SK-N-SH (cell line): Measurements from ENCODE around the gene FRRS1. TPM values are rescaled to one million over a fixed set of nuclear protein-coding genes. Genes with fewer than 3 reads are reported as not detected.

Experiments used
- CTCF ChIA-PET: fragments of 300-600, 350-600 bp; formaldehyde crosslinking; extraction: SDS; loops from one replicate; lab custom pipeline; 2021; lab: Yijun Ruan, JAX
- POLR2A ChIA-PET: fragments of 350-600 bp; sonication (Branson Sonifier 250); formaldehyde crosslinking; extraction: SDS; loops from one replicate; lab custom pipeline; 2020; ENCODE audit warnings: antibody characterized with exemption, inconsistent platforms; lab: Yijun Ruan, JAX
- DNase-seq: peaks from one replicate; pipeline ENCODE4 v3.0.0; 2012
- H2AFZ ChIP-seq: fragments of 200-600 bp; sonication (generic); 2 replicates; pipeline ENCODE4 v1.8.1; 2016; ENCODE audit warnings: antibody characterized with exemption, mild to moderate bottlenecking, low read depth
- H3F3A ChIP-seq: fragments of 200-600 bp; sonication (generic); replicated peaks from 2 replicates; pipeline ENCODE3; 2016; ENCODE audit warnings: antibody characterized with exemption, mild to moderate bottlenecking; ENCODE audit not compliant: insufficient read depth
- H3K27ac ChIP-seq, 2 experiments: fragments of 200-500 bp in 1 of 2; fragments of 200-600 bp in 1 of 2; sonication (Bioruptor generic) in 1 of 2; sonication (generic), shearing (Covaris generic) in 1 of 2; 2 replicates each; pipeline versions ENCODE4 v1.5.1 to v1.6.1; 2014 to 2016; ENCODE audit warnings: low read depth in 2 of 2, inconsistent platforms in 1 of 2, low read length in 1 of 2, mild to moderate bottlenecking in 1 of 2, mixed read lengths in 1 of 2
- H3K27me3 ChIP-seq: fragments of 200-600 bp; sonication (generic), shearing (Covaris generic); 2 replicates; pipeline ENCODE4 v1.6.1; 2016; ENCODE audit warnings: mixed run types; ENCODE audit not compliant: insufficient read depth
- H3K36me3 ChIP-seq, 2 experiments: fragments of 200-500 bp in 1 of 2; fragments of 200-600 bp in 1 of 2; sonication (Bioruptor generic) in 1 of 2; sonication (generic) in 1 of 2; replicated peaks in 1 of 2; 2 replicates each; pipeline versions ENCODE3 to v1.5.1; 2014 to 2016; ENCODE audit warnings: low read length in 1 of 2, mild to moderate bottlenecking in 1 of 2; ENCODE audit not compliant: insufficient read depth in 2 of 2, control insufficient read depth in 1 of 2
- H3K4me1 ChIP-seq, 2 experiments: fragments of 200-500 bp in 1 of 2; fragments of 200-600 bp in 1 of 2; sonication (Bioruptor generic) in 1 of 2; sonication (generic), shearing (Covaris generic) in 1 of 2; 2 replicates each; pipeline versions ENCODE4 v1.5.1 to v1.6.1; 2014 to 2016; ENCODE audit warnings: low read depth in 1 of 2, low read length in 1 of 2, mixed run types in 1 of 2; ENCODE audit not compliant: insufficient read depth in 2 of 2, control insufficient read depth in 1 of 2
- H3K4me2 ChIP-seq: fragments of 200-600 bp; sonication (generic), shearing (Covaris generic); 2 replicates; pipeline ENCODE4 v1.6.1; 2017; ENCODE audit warnings: mixed run types
- H3K4me3 ChIP-seq, 2 experiments: fragments of 200-500 bp in 1 of 2; fragments of 200-600 bp in 1 of 2; sonication (Bioruptor generic) in 1 of 2; sonication (generic), shearing (Covaris generic) in 1 of 2; 2 replicates each; pipeline versions ENCODE4 v1.5.1 to v1.8.1; 2014 to 2016; ENCODE audit warnings: low read depth in 2 of 2, inconsistent platforms in 1 of 2, low read length in 1 of 2, mild to moderate bottlenecking in 1 of 2, mixed read lengths in 1 of 2, moderate library complexity in 1 of 2
- H3K79me2 ChIP-seq: fragments of 200-600 bp; sonication (generic); 2 replicates; pipeline ENCODE4 v1.8.1; 2017; ENCODE audit warnings: mild to moderate bottlenecking; ENCODE audit not compliant: insufficient read depth
- H3K9ac ChIP-seq: fragments of 200-600 bp; sonication (generic); 2 replicates; pipeline ENCODE4 v1.6.1; 2017; ENCODE audit warnings: mixed run types
- H3K9me2 ChIP-seq: fragments of 200-600 bp; sonication (generic); 2 replicates; pipeline ENCODE4 v1.6.1; 2017; ENCODE audit warnings: mixed run types
- H3K9me3 ChIP-seq: fragments of 200-600 bp; sonication (generic); 2 replicates; pipeline ENCODE4 v1.6.1; 2017; ENCODE audit warnings: mixed run types, mild to moderate bottlenecking, moderate library complexity
- H4K20me1 ChIP-seq: fragments of 200-600 bp; sonication (generic); 2 replicates; pipeline ENCODE4 v1.6.1; 2017; ENCODE audit warnings: mild to moderate bottlenecking, mixed run types; ENCODE audit not compliant: insufficient read depth
- ELF1 ChIP-seq: IDR thresholded peaks from 2 replicates; pipeline ENCODE4 v1.4.0; 2012
- EP300 ChIP-seq, 2 experiments: IDR thresholded peaks; 2 replicates each; pipeline versions ENCODE4 v1.4.0 to v1.6.1; 2012; ENCODE audit warnings: borderline replicate concordance in 1 of 2, low read depth in 1 of 2, low read length in 1 of 2
- FOXJ3 ChIP-seq: sonication (generic); formaldehyde crosslinking; IDR thresholded peaks from 2 replicates; pipeline ENCODE4 v1.5.1; 2020; ENCODE audit warnings: mild to moderate bottlenecking, missing genetic modification reagents
- GABPA ChIP-seq: IDR thresholded peaks from 2 replicates; pipeline ENCODE4 v1.4.0; 2012; ENCODE audit warnings: low read depth, mild to moderate bottlenecking
- MXI1 ChIP-seq: IDR thresholded peaks from 2 replicates; pipeline ENCODE4 v1.6.1; 2012; ENCODE audit warnings: mild to moderate bottlenecking, low read depth, low read length, improper control_type of control experiment
- NFIC ChIP-seq: IDR thresholded peaks from 2 replicates; pipeline ENCODE4 v1.4.0; 2012; ENCODE audit warnings: borderline replicate concordance
- POLR2AphosphoS5 ChIP-seq: IDR thresholded peaks from 2 replicates; pipeline ENCODE4 v1.6.1; 2012; ENCODE audit warnings: low read depth, low read length
- RFX5 ChIP-seq: IDR thresholded peaks from 2 replicates; pipeline ENCODE4 v1.6.1; 2012; ENCODE audit warnings: mild to moderate bottlenecking, improper control_type of control experiment, low read length
- SIN3A ChIP-seq: IDR thresholded peaks from 2 replicates; pipeline ENCODE4 v1.6.1; 2012; ENCODE audit warnings: low read depth, mild to moderate bottlenecking, low read length, moderate library complexity, borderline replicate concordance
- TCF12 ChIP-seq: IDR thresholded peaks from 2 replicates; pipeline ENCODE4 v1.4.0; 2012
- TEAD4 ChIP-seq: IDR thresholded peaks from 2 replicates; pipeline ENCODE4 v1.4.0; 2012; ENCODE audit warnings: mild to moderate bottlenecking, borderline replicate concordance; ENCODE audit not compliant: insufficient read depth
- YY1 ChIP-seq: IDR thresholded peaks from 2 replicates; pipeline ENCODE4 v1.4.0; 2012; ENCODE audit warnings: low read depth, mild to moderate bottlenecking
- polyA plus RNA-seq, 3 experiments: library from polyadenylated mRNA; depleted of rRNA; stranded (reverse); fragments of >200 nt; gene quantifications; 2 replicates each; pipeline ENCODE4 v1.2.3, GENCODE V29; 2012
- TF ChIP-seq, protein P1 (sequence below): fragments of 150-350 bp; IDR thresholded peaks from 2 replicates; pipeline ENCODE4 v1.6.1; 2016; ENCODE audit warnings: mild to moderate bottlenecking, low read depth, low read length
- TF ChIP-seq, protein P2 (sequence below): IDR thresholded peaks from 2 replicates; pipeline ENCODE4 v1.4.0; 2012; ENCODE audit warnings: low read depth, borderline replicate concordance
- TF ChIP-seq, protein P3 (sequence below): IDR thresholded peaks from 2 replicates; pipeline ENCODE4 v1.4.0; 2012; ENCODE audit warnings: low read depth, borderline replicate concordance

Gene FRRS1
- polyA plus RNA-seq, 1 of the 3 experiments (the other 2 are of a cell fraction): 1.9 TPM

DNA sequence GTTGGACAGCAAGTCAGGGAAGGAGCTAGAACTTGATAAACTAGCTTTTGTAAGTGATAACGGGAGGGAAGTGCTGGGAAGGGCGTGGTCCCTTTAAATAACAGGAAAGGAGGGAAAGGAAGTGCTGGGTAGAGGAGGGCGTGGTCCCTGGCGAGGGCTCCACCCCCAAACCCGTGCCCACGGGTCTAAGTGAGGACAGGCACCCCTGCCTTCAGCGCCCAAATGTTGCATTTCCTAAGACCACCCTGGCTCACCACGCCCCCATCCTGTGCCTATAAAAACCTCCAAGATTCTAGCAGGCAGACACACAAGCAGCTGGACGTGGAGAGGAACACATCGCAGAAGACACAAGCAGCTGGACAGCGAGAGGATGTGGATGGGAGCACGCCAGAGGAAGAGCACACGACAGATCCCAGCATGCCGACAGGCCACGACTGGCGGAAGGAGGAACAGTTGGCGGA, 62.0 kb downstream of the FRRS1 start (continued):
- TF ChIP-seq, protein P1, sequence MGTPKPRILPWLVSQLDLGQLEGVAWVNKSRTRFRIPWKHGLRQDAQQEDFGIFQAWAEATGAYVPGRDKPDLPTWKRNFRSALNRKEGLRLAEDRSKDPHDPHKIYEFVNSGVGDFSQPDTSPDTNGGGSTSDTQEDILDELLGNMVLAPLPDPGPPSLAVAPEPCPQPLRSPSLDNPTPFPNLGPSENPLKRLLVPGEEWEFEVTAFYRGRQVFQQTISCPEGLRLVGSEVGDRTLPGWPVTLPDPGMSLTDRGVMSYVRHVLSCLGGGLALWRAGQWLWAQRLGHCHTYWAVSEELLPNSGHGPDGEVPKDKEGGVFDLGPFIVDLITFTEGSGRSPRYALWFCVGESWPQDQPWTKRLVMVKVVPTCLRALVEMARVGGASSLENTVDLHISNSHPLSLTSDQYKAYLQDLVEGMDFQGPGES: no peak
- TF ChIP-seq TEAD4: no peak
- TF ChIP-seq, protein P2, sequence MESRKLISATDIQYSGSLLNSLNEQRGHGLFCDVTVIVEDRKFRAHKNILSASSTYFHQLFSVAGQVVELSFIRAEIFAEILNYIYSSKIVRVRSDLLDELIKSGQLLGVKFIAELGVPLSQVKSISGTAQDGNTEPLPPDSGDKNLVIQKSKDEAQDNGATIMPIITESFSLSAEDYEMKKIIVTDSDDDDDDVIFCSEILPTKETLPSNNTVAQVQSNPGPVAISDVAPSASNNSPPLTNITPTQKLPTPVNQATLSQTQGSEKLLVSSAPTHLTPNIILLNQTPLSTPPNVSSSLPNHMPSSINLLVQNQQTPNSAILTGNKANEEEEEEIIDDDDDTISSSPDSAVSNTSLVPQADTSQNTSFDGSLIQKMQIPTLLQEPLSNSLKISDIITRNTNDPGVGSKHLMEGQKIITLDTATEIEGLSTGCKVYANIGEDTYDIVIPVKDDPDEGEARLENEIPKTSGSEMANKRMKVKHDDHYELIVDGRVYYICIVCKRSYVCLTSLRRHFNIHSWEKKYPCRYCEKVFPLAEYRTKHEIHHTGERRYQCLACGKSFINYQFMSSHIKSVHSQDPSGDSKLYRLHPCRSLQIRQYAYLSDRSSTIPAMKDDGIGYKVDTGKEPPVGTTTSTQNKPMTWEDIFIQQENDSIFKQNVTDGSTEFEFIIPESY: no peak
- no peak for TF ChIP-seq YY1
- no peak for TF ChIP-seq MXI1
- TF ChIP-seq GABPA: no peak
- TF ChIP-seq FOXJ3: no peak
- TF ChIP-seq, protein P3, sequence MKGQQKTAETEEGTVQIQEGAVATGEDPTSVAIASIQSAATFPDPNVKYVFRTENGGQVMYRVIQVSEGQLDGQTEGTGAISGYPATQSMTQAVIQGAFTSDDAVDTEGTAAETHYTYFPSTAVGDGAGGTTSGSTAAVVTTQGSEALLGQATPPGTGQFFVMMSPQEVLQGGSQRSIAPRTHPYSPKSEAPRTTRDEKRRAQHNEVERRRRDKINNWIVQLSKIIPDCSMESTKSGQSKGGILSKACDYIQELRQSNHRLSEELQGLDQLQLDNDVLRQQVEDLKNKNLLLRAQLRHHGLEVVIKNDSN: no peak
- TF ChIP-seq TCF12: no peak
- TF ChIP-seq EP300 (IDR thresholded peaks at IDR 0.05; ENCODE audit: borderline replicate concordance in 1 of 2, low read depth in 1 of 2, low read length in 1 of 2): no peak
- TF ChIP-seq ELF1: no peak

DNA sequence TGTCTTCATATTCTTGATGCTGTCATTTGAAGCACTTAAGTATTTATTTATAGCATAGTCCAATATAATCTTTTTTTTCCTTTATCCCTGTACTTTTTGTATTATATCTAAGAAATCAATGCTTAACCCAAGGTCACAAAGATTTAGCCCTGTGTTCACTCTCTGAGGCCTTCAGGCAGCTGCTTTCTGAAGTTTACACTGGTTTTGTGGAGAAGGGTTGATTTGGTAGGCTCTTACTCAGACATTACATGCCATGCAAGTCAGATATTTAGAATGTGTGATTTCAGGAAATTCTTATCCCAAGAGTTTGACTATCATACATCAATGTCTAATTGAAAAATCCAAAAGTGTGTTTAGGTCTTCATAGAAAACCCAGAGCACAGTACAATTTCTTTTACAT, 64.2 kb downstream of the FRRS1 start:
- ChIA-PET CTCF (interaction anchor here (1.7 kb wide), 1 partner anchor 221 kb away, joined by 3 read pairs; no protein-coding TSS in a partner anchor), POLR2A (no interaction called here)
- DNase-seq: no peak
- Histone ChIP-seq H3K9me2 (no peaks in the 10 kb centered on the region), H2AFZ (no peak overlapping the region), H4K20me1 (no peaks in the 10 kb centered on the region), H3K9me3 (no peaks in the 10 kb centered on the region), H3K27me3 (no peaks in the 10 kb centered on the region), H3F3A (peaks cover 3% of the 10 kb centered on the region), H3K79me2 (no peaks in the 10 kb centered on the region), H3K4me1 (no peaks in the 10 kb centered on the region; a peak in 2 of 4 replicates), H3K9ac (no peak overlapping the region), H3K4me2 (no peak overlapping the region), H3K27ac (no peak overlapping the region), H3K36me3 (no peaks in the 10 kb centered on the region), H3K4me3 (no peak overlapping the region)
- TF ChIP-seq, protein P3: no peak
- TF ChIP-seq YY1 (no peak), SIN3A (no peak), NFIC (no peak), POLR2AphosphoS5 (no peak), RFX5 (no peak)
